Effector memory CD8-positive, alpha-beta T cell (primary cell): Measurements from ENCODE around the gene TXNL4B.
A peak's percentile ranks its signal among the peaks of the same experiment; 100 is the strongest.

Experiments used
- ATAC-seq: fragments of 150-1000 bp; cut with Tn5 transposase; replicated peaks from 2 replicates; pipeline ENCODE4 v1.10.0; 2021; ENCODE audit warnings: mild to moderate bottlenecking, moderate library complexity
- DNase-seq, 3 experiments: peaks; one replicate each; pipeline ENCODE4 v3.0.0; 2021
- H3K27ac Mint-ChIP-seq, 2 donors: one replicate each; pipeline ENCODE4 v1.8.0; 2022; ENCODE audit warnings: mild to moderate bottlenecking in 2 of 2, mixed read lengths in 2 of 2, moderate library complexity in 2 of 2
- H3K27me3 Mint-ChIP-seq, 2 donors: one replicate each; pipeline ENCODE4 v1.8.0; 2022; ENCODE audit warnings: mixed read lengths in 2 of 2
- H3K36me3 Mint-ChIP-seq: one replicate; pipeline ENCODE4 v1.8.0; 2022; ENCODE audit warnings: mild to moderate bottlenecking, moderate library complexity, mixed read lengths; ENCODE audit not compliant: insufficient read depth
- H3K4me1 Mint-ChIP-seq, 2 donors: one replicate each; pipeline ENCODE4 v1.8.0; 2022; ENCODE audit warnings: low read depth in 2 of 2, mixed read lengths in 2 of 2
- H3K4me3 Mint-ChIP-seq, 2 donors: one replicate each; pipeline ENCODE4 v1.8.0; 2022; ENCODE audit warnings: mild to moderate bottlenecking in 2 of 2, mixed read lengths in 2 of 2, moderate library complexity in 2 of 2
- H3K9me3 Mint-ChIP-seq, 2 donors: one replicate each; pipeline ENCODE4 v1.8.0; 2022; ENCODE audit warnings: mixed read lengths in 2 of 2

TXNL4B gene

GRCh38 chr16:72124761-72125634, 31.6 kb upstream of the TXNL4B start:
- Mint-ChIP-seq H3K9me3 (no peaks in the 10 kb centered on the region), H3K27ac (no peak overlapping the region), H3K4me3 (no peak overlapping the region), H3K36me3 (no peaks in the 10 kb centered on the region), H3K4me1 (peaks cover 0 to 3% of the 10 kb centered on the region in 2 donors), H3K27me3 (peaks cover 0 to 6% of the 10 kb centered on the region in 2 donors)
- ATAC-seq, result peak; percentile 46
- peak; percentile 34 to 44 (median 41) for DNase-seq

GRCh38 chr16:72124148-72124547, 30.7 kb upstream of the TXNL4B start:
- Mint-ChIP-seq H3K27me3 (peaks cover 0 to 5% of the 10 kb centered on the region in 2 donors), H3K4me1 (peaks cover 0 to 3% of the 10 kb centered on the region in 2 donors), H3K9me3 (no peaks in the 10 kb centered on the region), H3K27ac (no peak overlapping the region), H3K36me3 (no peaks in the 10 kb centered on the region), H3K4me3 (no peak overlapping the region)
- ATAC-seq (no peak), DNase-seq (no peak)

- ATAC-seq (no peak), DNase-seq (no peak)
- Mint-ChIP-seq H3K4me3 (no peak overlapping the region), H3K9me3 (no peaks in the 10 kb centered on the region), H3K36me3 (no peaks in the 10 kb centered on the region), H3K27ac (no peak overlapping the region), H3K4me1 (peaks cover 0 to 3% of the 10 kb centered on the region in 2 donors), H3K27me3 (no peaks in the 10 kb centered on the region)
Measured at GRCh38 chr16:72123426-72123825, 30.0 kb upstream of the TXNL4B start.

GRCh38 chr16:72122916-72123315, 29.5 kb upstream of the TXNL4B start:
- Mint-ChIP-seq H3K27me3 (no peaks in the 10 kb centered on the region), H3K36me3 (no peaks in the 10 kb centered on the region), H3K9me3 (no peaks in the 10 kb centered on the region), H3K4me3 (no peak overlapping the region), H3K4me1 (peaks cover 0 to 3% of the 10 kb centered on the region in 2 donors), H3K27ac (no peak overlapping the region)
- no peak for ATAC-seq
- no peak for DNase-seq

GRCh38 chr16:72122308-72122707, 28.9 kb upstream of the TXNL4B start:
- no peak overlapping the region for H3K4me3 Mint-ChIP-seq
- H3K9me3 Mint-ChIP-seq, result no peaks in the 10 kb centered on the region
- no peak for ATAC-seq
- peaks cover 0 to 3% of the 10 kb centered on the region in 2 donors for H3K4me1 Mint-ChIP-seq
- H3K27me3 Mint-ChIP-seq, result no peaks in the 10 kb centered on the region
- no peak for DNase-seq
- no peaks in the 10 kb centered on the region for H3K36me3 Mint-ChIP-seq
- no peak overlapping the region for H3K27ac Mint-ChIP-seq

GRCh38 chr16:72120026-72120425, 26.6 kb upstream of the TXNL4B start:
- H3K4me1 Mint-ChIP-seq, result peaks cover 0 to 3% of the 10 kb centered on the region in 2 donors
- H3K27ac Mint-ChIP-seq, result no peak overlapping the region
- no peaks in the 10 kb centered on the region for H3K27me3 Mint-ChIP-seq
- DNase-seq, result no peak
- no peak overlapping the region for H3K4me3 Mint-ChIP-seq
- H3K36me3 Mint-ChIP-seq, result no peaks in the 10 kb centered on the region
- no peaks in the 10 kb centered on the region for H3K9me3 Mint-ChIP-seq
- no peak for ATAC-seq

GRCh38 chr16:72113616-72113945, 20.2 kb upstream of the TXNL4B start:
- Mint-ChIP-seq H3K36me3 (peaks cover 43% of the 10 kb centered on the region), H3K4me1 (no peaks in the 10 kb centered on the region), H3K4me3 (no peak overlapping the region), H3K27me3 (no peaks in the 10 kb centered on the region), H3K27ac (no peak overlapping the region), H3K9me3 (no peaks in the 10 kb centered on the region)
- no peak for DNase-seq
- no peak for ATAC-seq

- Mint-ChIP-seq H3K36me3 (peaks cover 47% of the 10 kb centered on the region), H3K4me1 (no peaks in the 10 kb centered on the region), H3K9me3 (no peaks in the 10 kb centered on the region), H3K27me3 (no peaks in the 10 kb centered on the region), H3K27ac (peak overlapping the region in 1 of 2 donors; percentile 8), H3K4me3 (no peak overlapping the region)
- DNase-seq (no peak), ATAC-seq (no peak)
Measured at GRCh38 chr16:72112906-72113615, 19.6 kb upstream of the TXNL4B start.

GRCh38 chr16:72112452-72112792, 19.0 kb upstream of the TXNL4B start:
- ATAC-seq (no peak), DNase-seq (no peak)
- H3K9me3 Mint-ChIP-seq, result no peaks in the 10 kb centered on the region
- no peak overlapping the region for H3K27ac Mint-ChIP-seq
- H3K4me3 Mint-ChIP-seq, result no peak overlapping the region
- peaks cover 53% of the 10 kb centered on the region for H3K36me3 Mint-ChIP-seq
- H3K27me3 Mint-ChIP-seq, result no peaks in the 10 kb centered on the region
- no peaks in the 10 kb centered on the region for H3K4me1 Mint-ChIP-seq

- Mint-ChIP-seq H3K9me3 (no peaks in the 10 kb centered on the region), H3K27ac (no peak overlapping the region), H3K36me3 (peaks cover 59% of the 10 kb centered on the region), H3K4me3 (no peak overlapping the region), H3K27me3 (no peaks in the 10 kb centered on the region), H3K4me1 (no peaks in the 10 kb centered on the region)
- DNase-seq, result no peak
- ATAC-seq, result no peak
Measured at GRCh38 chr16:72111657-72112451, 18.4 kb upstream of the TXNL4B start.

GRCh38 chr16:72110662-72111615, 17.5 kb upstream of the TXNL4B start:
- no peak for ATAC-seq
- no peaks in the 10 kb centered on the region for H3K4me1 Mint-ChIP-seq
- no peak for DNase-seq
- H3K36me3 Mint-ChIP-seq, result peaks cover 67% of the 10 kb centered on the region
- no peaks in the 10 kb centered on the region for H3K9me3 Mint-ChIP-seq
- H3K27ac Mint-ChIP-seq, result no peak overlapping the region
- no peak overlapping the region for H3K4me3 Mint-ChIP-seq
- H3K27me3 Mint-ChIP-seq, result no peaks in the 10 kb centered on the region

- Mint-ChIP-seq H3K27me3 (no peaks in the 10 kb centered on the region), H3K36me3 (peaks cover 74% of the 10 kb centered on the region), H3K27ac (no peak overlapping the region), H3K9me3 (no peaks in the 10 kb centered on the region), H3K4me1 (no peaks in the 10 kb centered on the region), H3K4me3 (no peak overlapping the region)
- ATAC-seq (no peak), DNase-seq (no peak)
Measured at GRCh38 chr16:72109966-72110530, 16.6 kb upstream of the TXNL4B start.
